ENCODE measurements around the gene UPK2.

The UPK2 gene

DNA sequence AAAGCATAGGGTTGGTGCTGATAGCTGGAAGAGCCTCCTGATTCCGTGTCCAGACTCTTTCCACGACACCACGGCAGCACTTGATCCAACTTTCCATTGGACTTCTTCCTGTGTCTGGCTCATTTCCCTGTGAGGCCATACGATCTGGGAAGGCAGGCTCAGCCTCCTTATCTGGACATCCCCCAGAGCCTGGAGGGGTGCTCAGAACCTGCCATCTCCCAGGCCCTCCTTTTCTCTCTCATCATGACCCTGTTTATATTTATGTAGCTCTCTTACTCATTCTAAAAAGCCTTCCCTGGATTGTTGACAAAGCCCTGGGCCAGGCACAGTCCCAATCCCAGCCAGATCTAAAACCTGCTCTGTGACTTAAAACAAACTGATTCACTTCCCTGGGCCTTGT is 22.6 kb upstream of the UPK2 start:
- Histone ChIP-seq H4K8ac (ENCODE audit: low read length) (peak overlapping the region; percentile 51), H3K4ac (ENCODE audit: low read depth in 1 of 2, low read length in 2 of 2) (no peak overlapping the region), H2AFZ (ENCODE audit: low read depth, low read length) (no peak overlapping the region), H3K18ac (ENCODE audit: low read depth in 1 of 2, low read length in 2 of 2) (no peak overlapping the region), H3K4me3 (ENCODE audit: insufficient read depth in 1 of 2, low read depth in 1 of 2, low read length in 2 of 2) (no peak overlapping the region), H3K27me3 (ENCODE audit: control insufficient read depth in 1 of 2, insufficient read depth in 1 of 2, low read length in 2 of 2) (peaks cover 5 to 19% of the 10 kb centered on the region in 2 experiments), H3K14ac (ENCODE audit: low read length in 2 of 2) (no peak overlapping the region), H3K4me2 (ENCODE audit: low read length, poor library complexity, severe bottlenecking) (no peak overlapping the region), H3K9ac (ENCODE audit: low read length) (no peak overlapping the region), H3K27ac (ENCODE audit: low read length, poor library complexity, severe bottlenecking) (no peak overlapping the region), H3K9me3 (ENCODE audit: control insufficient read depth, low read length) (no peaks in the 10 kb centered on the region), H2BK5ac (ENCODE audit: low read depth, low read length, poor library complexity, severe bottlenecking) (no peak overlapping the region), H3K79me1 (replicated peaks; ENCODE audit: low read length, poor library complexity, severe bottlenecking) (peaks cover 4% of the 10 kb centered on the region), H2AK5ac (ENCODE audit: low read length, severe bottlenecking) (no peak overlapping the region), H2BK12ac (ENCODE audit: low read length in 2 of 2) (no peak overlapping the region), H3K23ac (ENCODE audit: low read length in 2 of 2) (no peak overlapping the region), H3K4me1 (ENCODE audit: control insufficient read depth, insufficient read depth, low read depth, low read length) (peaks cover 12% of the 10 kb centered on the region), H3K36me3 (ENCODE audit: control insufficient read depth in 1 of 2, insufficient read depth in 2 of 2, low read depth in 1 of 2, low read length in 2 of 2) (no peaks in the 10 kb centered on the region), H2BK15ac (ENCODE audit: low read depth, poor library complexity, severe bottlenecking) (no peak overlapping the region), H2BK120ac (ENCODE audit: low read depth, low read length) (no peak overlapping the region), H4K91ac (ENCODE audit: low read length) (no peak overlapping the region)
- 40% methylated on average over 4 of the region's 4 CpGs for WGBS
- DNase-seq = peak; percentile 13

DNA sequence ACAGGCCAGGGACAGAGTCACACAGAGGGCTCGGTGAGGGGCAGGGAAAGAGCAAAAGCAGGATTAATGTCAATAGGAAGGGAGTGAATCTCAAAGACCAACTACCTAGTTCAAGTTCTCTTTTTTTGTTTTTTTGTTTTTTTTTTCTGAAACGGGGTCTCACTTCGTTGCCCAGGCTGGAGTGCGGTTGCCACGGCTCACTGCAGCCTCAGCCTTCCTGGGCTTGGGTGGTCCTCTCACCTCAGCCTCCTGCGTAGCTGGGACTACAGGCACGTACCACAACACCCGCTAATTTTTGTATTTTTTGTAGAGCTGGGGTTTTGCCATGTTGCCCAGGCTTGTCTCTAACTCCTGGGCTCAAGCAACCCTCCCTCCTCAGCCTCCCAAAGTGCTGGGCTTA is 20.7 kb upstream of the UPK2 start:
- Histone ChIP-seq H3K14ac (ENCODE audit: low read length in 2 of 2) (no peak overlapping the region), H3K4ac (ENCODE audit: low read depth in 1 of 2, low read length in 2 of 2) (no peak overlapping the region), H3K9ac (ENCODE audit: low read length) (no peak overlapping the region), H3K18ac (ENCODE audit: low read depth in 1 of 2, low read length in 2 of 2) (no peak overlapping the region), H3K4me2 (ENCODE audit: low read length, poor library complexity, severe bottlenecking) (no peak overlapping the region), H2BK12ac (ENCODE audit: low read length in 2 of 2) (no peak overlapping the region), H3K4me1 (ENCODE audit: control insufficient read depth, insufficient read depth, low read depth, low read length) (peaks cover 15% of the 10 kb centered on the region), H3K27me3 (ENCODE audit: control insufficient read depth in 1 of 2, insufficient read depth in 1 of 2, low read length in 2 of 2) (peaks cover 5 to 34% of the 10 kb centered on the region in 2 experiments), H2AK5ac (ENCODE audit: low read length, severe bottlenecking) (no peak overlapping the region), H3K27ac (ENCODE audit: low read length, poor library complexity, severe bottlenecking) (no peak overlapping the region), H4K8ac (ENCODE audit: low read length) (no peak overlapping the region), H3K9me3 (ENCODE audit: control insufficient read depth, low read length) (no peaks in the 10 kb centered on the region), H2BK5ac (ENCODE audit: low read depth, low read length, poor library complexity, severe bottlenecking) (no peak overlapping the region), H3K36me3 (ENCODE audit: control insufficient read depth in 1 of 2, insufficient read depth in 2 of 2, low read depth in 1 of 2, low read length in 2 of 2) (no peaks in the 10 kb centered on the region), H3K4me3 (ENCODE audit: insufficient read depth in 1 of 2, low read depth in 1 of 2, low read length in 2 of 2) (no peak overlapping the region), H4K91ac (ENCODE audit: low read length) (no peak overlapping the region), H2BK120ac (ENCODE audit: low read depth, low read length) (no peak overlapping the region), H2AFZ (ENCODE audit: low read depth, low read length) (no peak overlapping the region), H2BK15ac (ENCODE audit: low read depth, poor library complexity, severe bottlenecking) (no peak overlapping the region), H3K79me1 (replicated peaks; ENCODE audit: low read length, poor library complexity, severe bottlenecking) (peaks cover 2% of the 10 kb centered on the region), H3K23ac (ENCODE audit: low read length in 2 of 2) (no peak overlapping the region)
- no peak for DNase-seq
- 95% methylated on average over 8 of the region's 8 CpGs for WGBS

DNA sequence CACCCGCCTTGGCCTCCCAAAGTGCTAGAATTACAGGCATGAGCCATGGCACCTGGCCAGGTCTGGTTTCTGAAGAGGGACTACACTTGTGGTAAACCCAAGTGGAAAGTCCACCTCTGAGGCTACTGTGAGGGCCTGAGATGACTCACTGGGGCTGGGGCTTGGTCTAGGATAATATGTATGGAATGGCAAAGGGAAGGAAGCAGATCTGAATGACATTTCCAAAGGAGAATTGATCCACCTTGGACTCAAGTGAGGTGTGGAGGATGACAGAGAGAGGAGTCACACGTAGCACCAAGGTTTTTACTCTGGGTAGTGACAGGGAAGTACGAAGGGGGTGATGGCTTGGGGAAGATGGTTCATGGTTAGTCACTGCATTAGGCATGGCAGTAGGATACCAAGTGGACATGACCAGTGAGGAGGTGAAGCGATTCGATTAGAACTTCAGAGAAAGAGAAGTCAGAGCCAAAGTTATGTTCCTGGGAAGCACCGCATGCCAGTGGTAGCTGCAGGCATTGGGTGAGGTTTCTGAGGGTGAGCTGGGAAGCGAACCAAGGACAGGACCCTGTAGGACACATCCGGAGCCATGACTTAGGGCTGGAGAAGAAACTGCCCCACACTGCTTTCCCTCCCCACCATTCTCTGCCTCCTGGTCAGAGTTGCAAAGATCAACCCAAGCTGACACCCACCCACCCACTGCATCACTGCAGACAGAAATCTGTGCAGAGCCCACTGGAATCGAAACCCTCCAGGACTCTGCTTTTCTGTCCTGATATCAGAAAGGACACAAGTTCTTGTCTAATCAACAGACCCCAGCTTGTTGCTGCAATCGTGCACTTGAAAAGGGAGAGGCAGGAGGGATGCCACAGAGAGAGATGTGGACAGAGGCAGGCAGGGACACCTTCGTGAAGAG is 17.4 kb upstream of the UPK2 start:
- Histone ChIP-seq H2BK120ac (ENCODE audit: low read depth, low read length) (no peak overlapping the region), H3K18ac (ENCODE audit: low read depth in 1 of 2, low read length in 2 of 2) (no peak overlapping the region), H2AFZ (ENCODE audit: low read depth, low read length) (no peak overlapping the region), H3K36me3 (ENCODE audit: control insufficient read depth in 1 of 2, insufficient read depth in 2 of 2, low read depth in 1 of 2, low read length in 2 of 2) (no peaks in the 10 kb centered on the region), H3K9ac (ENCODE audit: low read length) (no peak overlapping the region), H3K14ac (ENCODE audit: low read length in 2 of 2) (no peak overlapping the region), H3K23ac (ENCODE audit: low read length in 2 of 2) (peak overlapping the region in 1 of 2 experiments; percentile 53), H3K4me3 (ENCODE audit: insufficient read depth in 1 of 2, low read depth in 1 of 2, low read length in 2 of 2) (no peak overlapping the region), H3K4ac (ENCODE audit: low read depth in 1 of 2, low read length in 2 of 2) (no peak overlapping the region), H2BK12ac (ENCODE audit: low read length in 2 of 2) (peak overlapping the region in 1 of 2 experiments; percentile 4), H3K27ac (ENCODE audit: low read length, poor library complexity, severe bottlenecking) (peak overlapping the region; percentile 7), H2BK15ac (ENCODE audit: low read depth, poor library complexity, severe bottlenecking) (no peak overlapping the region), H3K4me2 (ENCODE audit: low read length, poor library complexity, severe bottlenecking) (no peak overlapping the region), H2AK5ac (ENCODE audit: low read length, severe bottlenecking) (no peak overlapping the region), H3K4me1 (ENCODE audit: control insufficient read depth, insufficient read depth, low read depth, low read length) (peaks cover 15% of the 10 kb centered on the region), H3K79me1 (replicated peaks; ENCODE audit: low read length, poor library complexity, severe bottlenecking) (no peaks in the 10 kb centered on the region), H3K27me3 (ENCODE audit: control insufficient read depth in 1 of 2, insufficient read depth in 1 of 2, low read length in 2 of 2) (peaks cover 0 to 46% of the 10 kb centered on the region in 2 experiments), H3K9me3 (ENCODE audit: control insufficient read depth, low read length) (no peaks in the 10 kb centered on the region), H2BK5ac (ENCODE audit: low read depth, low read length, poor library complexity, severe bottlenecking) (no peak overlapping the region), H4K91ac (ENCODE audit: low read length) (no peak overlapping the region), H4K8ac (ENCODE audit: low read length) (no peak overlapping the region)
- 86% methylated on average over 10 of the region's 11 CpGs for WGBS
- DNase-seq = peak; percentile 72

DNA sequence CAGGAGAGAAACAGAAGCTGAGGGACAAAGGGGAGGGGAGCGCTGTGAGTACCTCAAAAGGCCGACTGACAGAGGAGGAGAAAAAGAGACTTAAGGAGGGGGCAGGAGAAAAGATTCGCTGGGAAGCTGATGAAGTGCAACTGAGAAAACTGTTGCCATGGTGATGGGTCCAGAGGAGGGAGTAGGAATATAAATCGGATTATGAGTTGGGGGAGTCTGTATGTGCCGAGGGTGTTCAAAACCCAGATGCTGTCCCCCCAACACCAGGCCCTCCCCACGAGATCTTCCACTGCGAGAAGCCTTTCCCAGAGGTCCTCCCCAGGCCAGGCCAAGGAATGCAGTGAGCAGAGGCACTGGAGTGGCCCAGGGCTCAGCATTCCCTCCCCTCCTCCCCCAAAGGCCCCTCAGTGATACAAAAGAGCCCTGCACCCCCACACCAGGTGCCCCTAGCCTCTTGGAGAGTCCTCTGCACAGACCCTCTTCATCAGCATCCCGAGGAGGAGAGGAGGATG is 16.6 kb upstream of the UPK2 start:
- peak overlapping the region; percentile 99 for H4K8ac ChIP-seq (ENCODE audit: low read length)
- no peak overlapping the region for H2BK15ac ChIP-seq (ENCODE audit: low read depth, poor library complexity, severe bottlenecking)
- no peak overlapping the region for H3K4me3 ChIP-seq (ENCODE audit: insufficient read depth in 1 of 2, low read depth in 1 of 2, low read length in 2 of 2)
- peak overlapping the region in 1 of 2 experiments; percentile 91 for H3K4ac ChIP-seq (ENCODE audit: low read depth in 1 of 2, low read length in 2 of 2)
- no peak overlapping the region for H2BK5ac ChIP-seq (ENCODE audit: low read depth, low read length, poor library complexity, severe bottlenecking)
- no peaks in the 10 kb centered on the region for H3K79me1 ChIP-seq (replicated peaks; ENCODE audit: low read length, poor library complexity, severe bottlenecking)
- whole genome bisulfite sequencing = 76% methylated on average over 6 of the region's 8 CpGs
- no peak for DNase-seq
- H2AK5ac ChIP-seq (ENCODE audit: low read length, severe bottlenecking) = no peak overlapping the region
- H2AFZ ChIP-seq (ENCODE audit: low read depth, low read length) = no peak overlapping the region
- H2BK120ac ChIP-seq (ENCODE audit: low read depth, low read length) = no peak overlapping the region
- H3K9me3 ChIP-seq (ENCODE audit: control insufficient read depth, low read length) = no peaks in the 10 kb centered on the region
- peak overlapping the region in 1 of 2 experiments; percentile 98 for H3K18ac ChIP-seq (ENCODE audit: low read depth in 1 of 2, low read length in 2 of 2)
- no peaks in the 10 kb centered on the region for H3K36me3 ChIP-seq (ENCODE audit: control insufficient read depth in 1 of 2, insufficient read depth in 2 of 2, low read depth in 1 of 2, low read length in 2 of 2)
- no peak overlapping the region for H3K27ac ChIP-seq (ENCODE audit: low read length, poor library complexity, severe bottlenecking)
- no peak overlapping the region for H3K9ac ChIP-seq (ENCODE audit: low read length)
- no peak overlapping the region for H3K4me2 ChIP-seq (ENCODE audit: low read length, poor library complexity, severe bottlenecking)
- H3K4me1 ChIP-seq (ENCODE audit: control insufficient read depth, insufficient read depth, low read depth, low read length) = peaks cover 15% of the 10 kb centered on the region
- peak overlapping the region in 1 of 2 experiments; percentile 99 for H2BK12ac ChIP-seq (ENCODE audit: low read length in 2 of 2)
- H3K14ac ChIP-seq (ENCODE audit: low read length in 2 of 2) = no peak overlapping the region
- H4K91ac ChIP-seq (ENCODE audit: low read length) = no peak overlapping the region
- H3K27me3 ChIP-seq (ENCODE audit: control insufficient read depth in 1 of 2, insufficient read depth in 1 of 2, low read length in 2 of 2) = peaks cover 0 to 46% of the 10 kb centered on the region in 2 experiments
- H3K23ac ChIP-seq (ENCODE audit: low read length in 2 of 2) = no peak overlapping the region
